ENCODE measurements around the gene TCF7L2.

Gene TCF7L2

GRCh38 chr10:112986544-112987190 lies 36.6 kb downstream of the TCF7L2 start:
- TF ChIP-seq GATA2 (IDR thresholded peaks at IDR 0.05; ENCODE audit: low read depth, low read length) (no peak), GATA3 (IDR thresholded peaks at IDR 0.05; ENCODE audit: low read depth, low read length) (no peak)

GRCh38 chr10:112988839-112989406 lies 38.9 kb downstream of the TCF7L2 start:
- TF ChIP-seq GATA2 (IDR thresholded peaks at IDR 0.05; ENCODE audit: low read depth, low read length) (no peak), GATA3 (IDR thresholded peaks at IDR 0.05; ENCODE audit: low read depth, low read length) (no peak)

GRCh38 chr10:112989826-112990225 lies 39.8 kb downstream of the TCF7L2 start:
- TF ChIP-seq GATA2 (IDR thresholded peaks at IDR 0.05; ENCODE audit: low read depth, low read length), result no peak
- no peak for TF ChIP-seq GATA3 (IDR thresholded peaks at IDR 0.05; ENCODE audit: low read depth, low read length)

GRCh38 chr10:112990271-112990670 lies 40.2 kb downstream of the TCF7L2 start:
- TF ChIP-seq GATA2 (IDR thresholded peaks at IDR 0.05; ENCODE audit: low read depth, low read length), result no peak
- no peak for TF ChIP-seq GATA3 (IDR thresholded peaks at IDR 0.05; ENCODE audit: low read depth, low read length)

GRCh38 chr10:112991888-112992491 lies 41.9 kb downstream of the TCF7L2 start:
- no peak for TF ChIP-seq GATA2 (IDR thresholded peaks at IDR 0.05; ENCODE audit: low read depth, low read length)
- no peak for TF ChIP-seq GATA3 (IDR thresholded peaks at IDR 0.05; ENCODE audit: low read depth, low read length)

GRCh38 chr10:112996462-112996861 lies 46.4 kb downstream of the TCF7L2 start:
- TF ChIP-seq GATA3 (IDR thresholded peaks at IDR 0.05; ENCODE audit: low read depth, low read length) (no peak), GATA2 (IDR thresholded peaks at IDR 0.05; ENCODE audit: low read depth, low read length) (no peak)

- no peak for TF ChIP-seq GATA3 (IDR thresholded peaks at IDR 0.05; ENCODE audit: low read depth, low read length)
- no peak for TF ChIP-seq GATA2 (IDR thresholded peaks at IDR 0.05; ENCODE audit: low read depth, low read length)
Observed at GRCh38 chr10:112999102-112999501, 49.1 kb downstream of the TCF7L2 start.

GRCh38 chr10:113000442-113000841 lies 50.4 kb downstream of the TCF7L2 start:
- no peak for TF ChIP-seq GATA3 (IDR thresholded peaks at IDR 0.05; ENCODE audit: low read depth, low read length)
- TF ChIP-seq GATA2 (IDR thresholded peaks at IDR 0.05; ENCODE audit: low read depth, low read length), result no peak

- no peak for TF ChIP-seq GATA2 (IDR thresholded peaks at IDR 0.05; ENCODE audit: low read depth, low read length)
- TF ChIP-seq GATA3 (IDR thresholded peaks at IDR 0.05; ENCODE audit: low read depth, low read length), result no peak
Observed at GRCh38 chr10:113000876-113001598, 51.0 kb downstream of the TCF7L2 start.

- TF ChIP-seq GATA2 (IDR thresholded peaks at IDR 0.05; ENCODE audit: low read depth, low read length) (no peak), GATA3 (IDR thresholded peaks at IDR 0.05; ENCODE audit: low read depth, low read length) (no peak)
Observed at GRCh38 chr10:113001599-113002448, 51.8 kb downstream of the TCF7L2 start.

- no peak for TF ChIP-seq GATA2 (IDR thresholded peaks at IDR 0.05; ENCODE audit: low read depth, low read length)
- TF ChIP-seq GATA3 (IDR thresholded peaks at IDR 0.05; ENCODE audit: low read depth, low read length), result no peak
Observed at GRCh38 chr10:113002449-113002777, 52.4 kb downstream of the TCF7L2 start.

- TF ChIP-seq GATA2 (IDR thresholded peaks at IDR 0.05; ENCODE audit: low read depth, low read length), result no peak
Observed at GRCh38 chr10:113003052-113003451, 53.0 kb downstream of the TCF7L2 start.

- TF ChIP-seq GATA3 (IDR thresholded peaks at IDR 0.05; ENCODE audit: low read depth, low read length) (no peak), GATA2 (IDR thresholded peaks at IDR 0.05; ENCODE audit: low read depth, low read length) (no peak)
Observed at GRCh38 chr10:113004069-113004618, 54.1 kb downstream of the TCF7L2 start.

- no peak for TF ChIP-seq GATA2 (IDR thresholded peaks at IDR 0.05; ENCODE audit: low read depth, low read length)
- TF ChIP-seq GATA3 (IDR thresholded peaks at IDR 0.05; ENCODE audit: low read depth, low read length), result no peak
Observed at GRCh38 chr10:113005380-113005779, 55.3 kb downstream of the TCF7L2 start.

All from SH-SY5Y (cell line).